Breast epithelium (tissue), 3 donors: ENCODE data around the gene ELMO1.

Experiments
- POLR2AphosphoS5 ChIP-seq, 3 donors: sonication (generic); formaldehyde crosslinking; IDR thresholded peaks; one replicate each; pipeline ENCODE4 v1.6.1; 2017; ENCODE audit warnings: antibody characterized with exemption in 3 of 3
- TF ChIP-seq, protein P1 (sequence below), 3 donors: fragments of 450-650 bp; IDR thresholded peaks; one replicate each; pipeline ENCODE4 v1.5.1; 2016 to 2017; ENCODE audit warnings: antibody characterized with exemption in 3 of 3, mild to moderate bottlenecking in 3 of 3, moderate library complexity in 3 of 3

DNA sequence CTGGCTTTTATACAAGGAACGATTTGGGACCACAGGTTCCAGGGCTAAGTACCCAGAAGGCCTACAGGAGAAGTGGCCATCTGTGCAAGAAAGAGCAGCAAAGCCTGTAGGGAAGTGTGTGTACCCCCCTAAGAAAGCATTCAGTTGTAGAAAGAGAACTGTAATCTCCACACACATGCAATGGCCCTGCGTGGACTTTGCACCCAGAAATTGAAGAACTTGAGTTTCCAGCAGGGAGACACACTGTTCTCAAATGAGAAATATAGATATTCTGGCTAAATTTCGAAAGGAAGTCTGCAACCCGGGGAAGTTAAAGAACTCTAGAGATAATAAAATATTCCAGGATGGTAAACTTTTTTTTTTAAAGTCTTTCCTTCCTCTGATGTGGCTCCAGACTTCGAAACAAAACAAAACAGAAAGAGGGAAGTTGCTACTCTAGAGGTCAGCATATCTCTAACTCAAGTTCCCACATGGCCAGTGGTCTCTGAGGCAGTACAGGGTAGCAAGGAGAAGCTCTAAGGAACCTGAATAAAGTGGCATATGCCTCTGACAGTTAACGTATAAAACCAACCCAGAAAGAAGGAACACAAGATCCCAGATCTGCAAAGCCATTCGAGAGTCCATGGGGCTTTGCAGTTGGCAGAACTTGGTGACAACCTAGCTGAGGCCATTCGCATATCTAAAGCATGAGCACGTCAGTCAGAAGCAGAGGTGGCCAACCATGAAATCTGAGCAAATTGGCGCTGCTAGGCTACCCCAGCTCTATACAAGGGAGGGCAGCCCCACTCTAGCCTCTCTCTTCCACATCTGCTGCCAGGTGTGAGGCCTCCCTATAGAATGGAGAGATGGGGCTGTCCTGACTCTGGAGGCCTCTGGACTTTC is 56.6 kb downstream of the ELMO1 start:
- TF ChIP-seq, protein P1, sequence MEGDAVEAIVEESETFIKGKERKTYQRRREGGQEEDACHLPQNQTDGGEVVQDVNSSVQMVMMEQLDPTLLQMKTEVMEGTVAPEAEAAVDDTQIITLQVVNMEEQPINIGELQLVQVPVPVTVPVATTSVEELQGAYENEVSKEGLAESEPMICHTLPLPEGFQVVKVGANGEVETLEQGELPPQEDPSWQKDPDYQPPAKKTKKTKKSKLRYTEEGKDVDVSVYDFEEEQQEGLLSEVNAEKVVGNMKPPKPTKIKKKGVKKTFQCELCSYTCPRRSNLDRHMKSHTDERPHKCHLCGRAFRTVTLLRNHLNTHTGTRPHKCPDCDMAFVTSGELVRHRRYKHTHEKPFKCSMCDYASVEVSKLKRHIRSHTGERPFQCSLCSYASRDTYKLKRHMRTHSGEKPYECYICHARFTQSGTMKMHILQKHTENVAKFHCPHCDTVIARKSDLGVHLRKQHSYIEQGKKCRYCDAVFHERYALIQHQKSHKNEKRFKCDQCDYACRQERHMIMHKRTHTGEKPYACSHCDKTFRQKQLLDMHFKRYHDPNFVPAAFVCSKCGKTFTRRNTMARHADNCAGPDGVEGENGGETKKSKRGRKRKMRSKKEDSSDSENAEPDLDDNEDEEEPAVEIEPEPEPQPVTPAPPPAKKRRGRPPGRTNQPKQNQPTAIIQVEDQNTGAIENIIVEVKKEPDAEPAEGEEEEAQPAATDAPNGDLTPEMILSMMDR (IDR thresholded peaks at IDR 0.05): no peak
- TF ChIP-seq POLR2AphosphoS5 (IDR thresholded peaks at IDR 0.05): no peak
